Vagina (tissue), 2 donors: Measurements from ENCODE around the gene CHAF1A. TPM values are rescaled to one million over a fixed set of nuclear protein-coding genes. Genes with fewer than 3 reads are reported as not detected.
A peak's percentile ranks its signal among the peaks of the same experiment; 100 is the strongest.

Experiments
- DNase-seq, 2 donors: peaks; one replicate each; pipeline ENCODE4 v3.0.0-alpha.2; 2017; ENCODE audit errors: extremely low spot score in 2 of 2
- H3K27ac ChIP-seq: fragments of 200-600 bp; sonication (generic); one replicate; pipeline ENCODE4 v1.5.1; 2019
- H3K27me3 ChIP-seq: fragments of 200-600 bp; sonication (generic); one replicate; pipeline ENCODE4 v1.5.1; 2019
- H3K36me3 ChIP-seq, 2 donors: fragments of 200-600 bp; sonication (generic); one replicate each; pipeline ENCODE4 v1.5.1; 2017 to 2019
- H3K4me1 ChIP-seq: fragments of 200-600 bp; sonication (generic); one replicate; pipeline ENCODE4 v1.5.1; 2019
- H3K4me3 ChIP-seq, 2 donors: fragments of 200-600 bp; sonication (generic); 1 replicate in 1 of 2; 2 replicates in 1 of 2; pipeline ENCODE4 v1.5.1; 2016 to 2019
- H3K9me3 ChIP-seq: fragments of 200-600 bp; sonication (generic); one replicate; pipeline ENCODE4 v1.5.1; 2019
- POLR2A ChIP-seq, 2 donors: fragments of 450-650 bp; IDR thresholded peaks; one replicate each; pipeline ENCODE4 v1.6.1; 2017; ENCODE audit warnings: antibody characterized with exemption in 2 of 2, mild to moderate bottlenecking in 2 of 2, moderate library complexity in 2 of 2
- POLR2AphosphoS5 ChIP-seq, 2 donors: sonication (generic); formaldehyde crosslinking; IDR thresholded peaks; one replicate each; pipeline ENCODE4 v1.9.0; 2017; ENCODE audit warnings: antibody characterized with exemption in 2 of 2, mild to moderate bottlenecking in 2 of 2, low read depth in 1 of 2; ENCODE audit not compliant: insufficient read depth in 1 of 2
- intact Hi-C: fragments of 100-400 bp; cut with DNase I; formaldehyde crosslinking; loops from one replicate; pipeline ENCODE4 v1.15.1; 2023
- total RNA-seq: library from RNA; depleted of rRNA; stranded (reverse); fragments of >200 nt; gene quantifications from one replicate; pipeline ENCODE4 v1.2.3, GENCODE V29; 2016
- TF ChIP-seq, protein P1 (sequence below), 3 experiments: fragments of 450-650 bp in 2 of 3; fragments of 200-600 bp in 1 of 3; sonication (generic) in 1 of 3; IDR thresholded peaks; one replicate each; pipeline ENCODE4 v1.5.1; 2017 to 2019; ENCODE audit warnings: antibody characterized with exemption in 3 of 3, mild to moderate bottlenecking in 2 of 3, moderate library complexity in 2 of 3

CHAF1A gene
- total RNA-seq, 1 donor from 2014 or later = 21.4 TPM

GRCh38 chr19:4372165-4373012 lies 30.1 kb upstream of the CHAF1A start:
- TF ChIP-seq POLR2AphosphoS5 (IDR thresholded peaks at IDR 0.05; ENCODE audit: insufficient read depth in 1 of 2, low read depth in 1 of 2) (no peak), POLR2A (IDR thresholded peaks at IDR 0.05) (no peak)
- TF ChIP-seq, protein P1, sequence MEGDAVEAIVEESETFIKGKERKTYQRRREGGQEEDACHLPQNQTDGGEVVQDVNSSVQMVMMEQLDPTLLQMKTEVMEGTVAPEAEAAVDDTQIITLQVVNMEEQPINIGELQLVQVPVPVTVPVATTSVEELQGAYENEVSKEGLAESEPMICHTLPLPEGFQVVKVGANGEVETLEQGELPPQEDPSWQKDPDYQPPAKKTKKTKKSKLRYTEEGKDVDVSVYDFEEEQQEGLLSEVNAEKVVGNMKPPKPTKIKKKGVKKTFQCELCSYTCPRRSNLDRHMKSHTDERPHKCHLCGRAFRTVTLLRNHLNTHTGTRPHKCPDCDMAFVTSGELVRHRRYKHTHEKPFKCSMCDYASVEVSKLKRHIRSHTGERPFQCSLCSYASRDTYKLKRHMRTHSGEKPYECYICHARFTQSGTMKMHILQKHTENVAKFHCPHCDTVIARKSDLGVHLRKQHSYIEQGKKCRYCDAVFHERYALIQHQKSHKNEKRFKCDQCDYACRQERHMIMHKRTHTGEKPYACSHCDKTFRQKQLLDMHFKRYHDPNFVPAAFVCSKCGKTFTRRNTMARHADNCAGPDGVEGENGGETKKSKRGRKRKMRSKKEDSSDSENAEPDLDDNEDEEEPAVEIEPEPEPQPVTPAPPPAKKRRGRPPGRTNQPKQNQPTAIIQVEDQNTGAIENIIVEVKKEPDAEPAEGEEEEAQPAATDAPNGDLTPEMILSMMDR (IDR thresholded peaks at IDR 0.05) = no peak
- Histone ChIP-seq H3K27me3 (no peaks in the 10 kb centered on the region), H3K9me3 (no peaks in the 10 kb centered on the region), H3K36me3 (no peaks in the 10 kb centered on the region), H3K4me3 (no peak overlapping the region), H3K4me1 (peaks cover 100% of the 10 kb centered on the region), H3K27ac (peak overlapping the region; percentile 90)
- DNase-seq = no peak
- intact Hi-C loops = no loop called here

DNA sequence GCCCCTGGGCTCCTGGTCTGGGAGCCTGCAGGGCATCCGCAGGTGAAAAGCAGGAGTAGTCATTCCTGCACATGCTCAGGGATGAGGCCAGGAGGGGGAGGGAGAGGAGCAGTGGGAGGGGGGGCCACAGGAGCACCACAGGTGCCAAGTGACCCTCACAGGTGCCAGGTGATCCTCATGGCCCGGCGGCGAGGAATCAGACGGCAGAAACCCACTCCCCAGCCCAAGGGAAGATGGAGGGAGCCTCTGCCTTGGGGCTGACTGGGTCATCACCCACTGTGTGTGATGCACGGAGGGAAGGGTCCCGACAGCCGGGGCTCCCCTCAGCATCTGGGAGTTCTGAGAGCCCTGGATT lies 29.4 kb upstream of the CHAF1A start:
- peaks cover 100% of the 10 kb centered on the region for H3K4me1 ChIP-seq
- H3K36me3 ChIP-seq = no peaks in the 10 kb centered on the region
- H3K27ac ChIP-seq = peak overlapping the region; percentile 90
- H3K9me3 ChIP-seq = no peaks in the 10 kb centered on the region
- H3K4me3 ChIP-seq = no peak overlapping the region
- no peak for DNase-seq
- no peaks in the 10 kb centered on the region for H3K27me3 ChIP-seq
- TF ChIP-seq POLR2AphosphoS5 (IDR thresholded peaks at IDR 0.05; ENCODE audit: insufficient read depth in 1 of 2, low read depth in 1 of 2) (no peak), POLR2A (IDR thresholded peaks at IDR 0.05) (no peak)
- TF ChIP-seq, protein P1 (IDR thresholded peaks at IDR 0.05) = no peak
- intact Hi-C loops = no loop called here

DNA sequence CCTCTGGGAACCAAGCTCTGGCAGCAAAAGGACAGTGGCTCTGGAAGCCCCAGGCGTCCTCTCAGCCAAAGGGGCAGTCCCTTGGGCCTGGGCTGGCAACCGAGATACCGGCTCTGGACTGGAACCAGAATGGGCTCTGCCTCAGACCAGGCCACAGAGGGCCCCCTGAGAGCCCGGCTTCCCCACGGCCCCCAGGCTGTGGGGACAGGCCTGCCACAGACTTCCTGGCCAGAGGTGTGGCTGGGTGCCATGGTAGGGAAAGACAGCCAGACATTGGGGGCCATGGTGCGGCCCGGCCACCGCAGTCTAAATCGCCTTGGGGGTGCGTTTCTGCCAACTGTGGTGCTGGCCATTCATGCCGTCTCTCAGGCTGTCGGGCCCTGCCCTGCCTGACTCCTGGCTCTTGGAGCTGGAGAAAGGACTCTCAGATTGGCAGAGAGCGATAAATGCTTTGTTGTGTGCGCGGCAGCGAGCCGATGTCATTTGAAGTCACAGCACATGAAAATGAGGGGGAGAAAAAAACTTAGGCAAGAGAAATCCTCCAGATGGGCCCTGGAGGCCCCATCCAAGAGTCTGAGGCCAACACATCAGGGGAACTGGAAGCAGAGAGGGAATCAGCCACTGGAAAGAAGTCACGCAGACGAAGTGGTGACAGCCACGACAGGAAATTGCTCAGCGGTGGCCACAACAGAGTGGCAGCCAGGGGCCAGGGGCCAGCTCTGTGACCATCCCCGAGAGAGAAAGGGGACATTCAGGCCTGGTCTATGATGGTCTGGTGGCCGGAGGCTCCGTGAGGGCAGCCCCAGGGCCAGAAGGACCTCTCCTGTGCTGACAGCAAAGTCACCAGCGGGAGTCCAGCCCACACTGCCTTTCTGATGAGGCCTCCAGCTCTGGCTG lies 28.6 kb upstream of the CHAF1A start:
- peak overlapping the region; percentile 2 to 25 for H3K4me3 ChIP-seq
- H3K27me3 ChIP-seq = no peaks in the 10 kb centered on the region
- no peaks in the 10 kb centered on the region for H3K9me3 ChIP-seq
- intact Hi-C loops = loop anchor here (2.0 kb wide), 1 partner anchor 27 kb away; the partner anchor contains the start of gene SH3GL1
- H3K36me3 ChIP-seq = no peaks in the 10 kb centered on the region
- TF ChIP-seq POLR2A (IDR thresholded peaks at IDR 0.05) = no peak
- no peak for TF ChIP-seq POLR2AphosphoS5 (IDR thresholded peaks at IDR 0.05; ENCODE audit: insufficient read depth in 1 of 2, low read depth in 1 of 2)
- H3K4me1 ChIP-seq = peaks cover 100% of the 10 kb centered on the region
- DNase-seq = no peak
- peak overlapping the region; percentile 90 for H3K27ac ChIP-seq

GRCh38 chr19:4374498-4375163 lies 27.8 kb upstream of the CHAF1A start:
- no peaks in the 10 kb centered on the region for H3K36me3 ChIP-seq
- intact Hi-C loops = loop anchor here (2.0 kb wide), 1 partner anchor 26 kb away; the partner anchor contains the start of gene SH3GL1
- TF ChIP-seq POLR2A (IDR thresholded peaks at IDR 0.05) = no peak
- TF ChIP-seq, protein P1 (IDR thresholded peaks at IDR 0.05) = peak in 1 of 3 experiments; percentile 25
- TF ChIP-seq POLR2AphosphoS5 (IDR thresholded peaks at IDR 0.05; ENCODE audit: insufficient read depth in 1 of 2, low read depth in 1 of 2) = peak in 1 of 2 donors; percentile 88
- no peaks in the 10 kb centered on the region for H3K9me3 ChIP-seq
- peaks cover 100% of the 10 kb centered on the region for H3K4me1 ChIP-seq
- H3K27ac ChIP-seq = peak overlapping the region; percentile 90
- peak in 1 of 2 donors; percentile 96 for DNase-seq
- peak overlapping the region; percentile 2 to 25 for H3K4me3 ChIP-seq
- no peaks in the 10 kb centered on the region for H3K27me3 ChIP-seq
